Stomach (tissue), 9 donors: Measurements from ENCODE around the gene TRIM26. TPM values are rescaled to one million over a fixed set of nuclear protein-coding genes. Genes with fewer than 3 reads are reported as not detected.

Experiments
- DNase-seq, 2 donors: peaks; one replicate each; pipeline versions ENCODE4 v3.0.0 to v3.0.0-alpha.2; 2013 to 2019
- H3K27ac ChIP-seq, 5 donors: fragments of 200-600 bp in 4 of 5; sonication (generic) in 4 of 5; one replicate each; pipeline ENCODE4 v1.5.1; 2013 to 2019; ENCODE audit warnings: mild to moderate bottlenecking in 1 of 5, moderate library complexity in 1 of 5
- H3K27me3 ChIP-seq, 3 donors: fragments of 200-600 bp; sonication (generic); one replicate each; pipeline ENCODE4 v1.5.1; 2017 to 2019; ENCODE audit warnings: mixed run types in 1 of 3
- H3K36me3 ChIP-seq, 4 donors: fragments of 200-600 bp; sonication (generic); 1 replicate in 3 of 4; 2 replicates in 1 of 4; pipeline ENCODE4 v1.5.1; 2016 to 2019
- H3K4me1 ChIP-seq, 4 donors: fragments of 200-600 bp; sonication (generic); one replicate each; pipeline ENCODE4 v1.5.1; 2016 to 2019
- H3K4me3 ChIP-seq, 4 donors: fragments of 200-600 bp; sonication (generic) in 3 of 4; one replicate each; pipeline ENCODE4 v1.5.1; 2016 to 2019; ENCODE audit warnings: mild to moderate bottlenecking in 1 of 4
- H3K9me3 ChIP-seq, 4 donors: fragments of 200-600 bp; sonication (generic); one replicate each; pipeline ENCODE4 v1.5.1; 2016 to 2019
- CTCF ChIP-seq, 7 experiments: fragments of 450-650 bp in 4 of 7; fragments of 200-600 bp in 3 of 7; sonication (generic) in 3 of 7; IDR thresholded peaks; one replicate each; pipeline ENCODE4 v1.5.1; 2016 to 2019; ENCODE audit warnings: antibody characterized with exemption in 7 of 7, control low read depth in 2 of 7, mild to moderate bottlenecking in 1 of 7
- EP300 ChIP-seq: sonication (generic); formaldehyde crosslinking; IDR thresholded peaks from one replicate; pipeline ENCODE4 v1.6.1; 2017; ENCODE audit warnings: antibody characterized with exemption
- POLR2A ChIP-seq, 4 donors: fragments of 450-650 bp; IDR thresholded peaks; one replicate each; pipeline ENCODE4 v1.6.1; 2016; ENCODE audit warnings: antibody characterized with exemption in 4 of 4, control low read depth in 2 of 4, mild to moderate bottlenecking in 1 of 4, moderate library complexity in 1 of 4
- POLR2AphosphoS5 ChIP-seq, 3 donors: sonication (generic); formaldehyde crosslinking; IDR thresholded peaks; one replicate each; pipeline ENCODE4 v1.6.1; 2016; ENCODE audit warnings: antibody characterized with exemption in 3 of 3
- WGBS, 5 donors: extraction: QIAGEN DNeasy Blood & Tissue Kit in 3 of 5; methylation state at CpG; one replicate each; pipeline versions ENCODE4 v1.1.5 to v1.1.7; 2013 to 2018; 5-methylcytosine and 5-hydroxymethylcytosine counted together
- intact Hi-C: fragments of 100-400 bp; cut with DNase I; formaldehyde crosslinking; loops from one replicate; pipeline ENCODE4 v1.15.1; 2023; ENCODE audit warnings: low total_unique reads
- polyA plus RNA-seq, 3 donors: library from polyadenylated mRNA; stranded (reverse); fragments of 200-250 nt; gene quantifications; one replicate each; pipeline ENCODE4 v1.2.3, GENCODE V29; 2013
- total RNA-seq, 5 donors: library from RNA; depleted of rRNA; stranded (reverse); fragments of >200 nt; gene quantifications; one replicate each; pipeline versions ENCODE4 v1.1.0 to v1.2.3, GENCODE V29; 2014 to 2016
- donor health status: healthy with polysubstance abuse.
- donor health status: Bipolar disorder and iron deficiency.
- donor health status: healthy.

Gene TRIM26
- total and polyA plus RNA-seq, 8 donors, result 25.1 to 53.9 (median 30.4) TPM

DNA sequence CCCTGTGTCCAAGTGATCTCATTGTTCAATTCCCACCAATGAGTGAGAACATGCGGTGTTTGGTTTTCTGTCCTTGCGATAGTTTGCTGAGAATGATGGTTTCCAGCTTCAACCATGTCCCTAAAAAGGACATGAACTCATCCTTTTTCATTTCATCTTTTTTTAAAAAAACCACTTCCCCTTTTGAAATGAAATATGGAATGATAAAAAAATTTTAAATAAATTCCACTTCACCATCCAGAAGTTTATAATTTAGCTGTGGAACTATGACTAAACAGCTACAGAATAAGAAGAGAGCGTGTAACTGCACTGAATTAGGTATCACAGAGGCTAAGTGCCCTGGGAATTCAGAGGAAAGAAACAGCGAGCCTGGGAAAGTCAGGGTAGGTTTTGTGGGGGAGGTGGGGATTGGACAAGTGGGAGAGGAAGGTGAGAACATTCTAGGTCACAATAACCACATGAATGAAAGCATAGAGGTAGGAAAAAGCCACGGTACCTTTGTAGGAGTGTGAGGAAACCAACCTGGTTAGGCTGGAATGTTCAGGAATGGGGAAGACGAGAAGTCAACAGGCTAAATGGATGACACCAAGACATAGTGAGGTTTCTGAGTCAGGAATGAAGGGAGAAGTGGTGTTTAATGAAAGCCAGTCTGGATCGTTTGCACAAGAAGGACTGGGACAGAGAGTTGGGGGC is 63.2 kb downstream of the TRIM26 start:
- intact Hi-C loops, result no loop called here
- Histone ChIP-seq H3K36me3 (no peaks in the 10 kb centered on the region), H3K4me1 (no peaks in the 10 kb centered on the region), H3K4me3 (no peak overlapping the region), H3K9me3 (no peaks in the 10 kb centered on the region), H3K27ac (no peak overlapping the region), H3K27me3 (peaks cover 0 to 58% (median 0%) of the 10 kb centered on the region in 3 donors)
- DNase-seq, result no peak
- WGBS, 5 donors, result 61 to 70% (median 67%) methylated on average over 7 of the region's 7 CpGs
- TF ChIP-seq POLR2AphosphoS5 (IDR thresholded peaks at IDR 0.05) (no peak), CTCF (IDR thresholded peaks at IDR 0.05) (no peak), EP300 (no peak), POLR2A (IDR thresholded peaks at IDR 0.05) (no peak)

- no peaks in the 10 kb centered on the region for H3K9me3 ChIP-seq
- no peak for TF ChIP-seq POLR2AphosphoS5 (IDR thresholded peaks at IDR 0.05)
- TF ChIP-seq POLR2A (IDR thresholded peaks at IDR 0.05), result no peak
- no peak for TF ChIP-seq EP300
- TF ChIP-seq CTCF (IDR thresholded peaks at IDR 0.05), result no peak
- 51 to 59% (median 57%) methylated on average over 3 of the region's 3 CpGs for WGBS, 5 donors
- H3K36me3 ChIP-seq, result no peaks in the 10 kb centered on the region
- intact Hi-C loops, result no loop called here
- H3K27me3 ChIP-seq, result peaks cover 0 to 58% (median 0%) of the 10 kb centered on the region in 3 donors
- H3K27ac ChIP-seq, result no peak overlapping the region
- no peaks in the 10 kb centered on the region for H3K4me1 ChIP-seq
- H3K4me3 ChIP-seq, result no peak overlapping the region
- no peak for DNase-seq
Observed at GRCh38 chr6:30149234-30149633, 64.0 kb downstream of the TRIM26 start.

- intact Hi-C loops, result no loop called here
- no peaks in the 10 kb centered on the region for H3K4me1 ChIP-seq
- H3K27ac ChIP-seq, result no peak overlapping the region
- peaks cover 0 to 55% (median 0%) of the 10 kb centered on the region in 3 donors for H3K27me3 ChIP-seq
- H3K9me3 ChIP-seq, result no peaks in the 10 kb centered on the region
- no peaks in the 10 kb centered on the region for H3K36me3 ChIP-seq
- no peak for DNase-seq
- WGBS, 5 donors, result 54 to 89% (median 83%) methylated on average over 2 to 3 of the region's 3 CpGs
- TF ChIP-seq EP300 (no peak), POLR2A (IDR thresholded peaks at IDR 0.05) (no peak), CTCF (IDR thresholded peaks at IDR 0.05) (no peak), POLR2AphosphoS5 (IDR thresholded peaks at IDR 0.05) (no peak)
- no peak overlapping the region for H3K4me3 ChIP-seq
Observed at GRCh38 chr6:30147096-30147495, 66.1 kb downstream of the TRIM26 start.

DNA sequence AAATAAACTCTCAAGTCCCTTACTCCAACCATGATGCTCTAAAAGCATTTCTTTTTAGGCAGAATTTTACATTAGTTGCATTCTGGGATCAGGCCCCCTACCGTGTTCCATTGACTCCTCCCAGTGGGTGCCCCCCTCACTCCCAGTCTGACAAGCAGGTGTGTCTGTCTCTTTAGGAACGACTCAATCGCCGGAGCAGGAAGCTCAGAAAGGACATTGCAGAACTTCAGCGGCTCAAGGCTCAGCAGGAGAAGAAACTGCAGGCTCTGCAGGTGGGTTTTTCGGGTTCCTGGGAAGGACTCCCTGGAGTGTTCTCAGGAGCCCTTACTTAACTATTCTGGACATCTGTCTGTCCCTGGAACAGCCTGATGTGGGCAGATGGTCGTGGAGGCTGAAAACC is 67.4 kb downstream of the TRIM26 start:
- TF ChIP-seq CTCF (IDR thresholded peaks at IDR 0.05) (no peak), POLR2A (IDR thresholded peaks at IDR 0.05) (no peak), POLR2AphosphoS5 (IDR thresholded peaks at IDR 0.05) (no peak), EP300 (no peak)
- no peaks in the 10 kb centered on the region for H3K36me3 ChIP-seq
- DNase-seq, result no peak
- 46 to 65% (median 52%) methylated on average over 6 to 7 of the region's 7 CpGs for WGBS, 5 donors
- H3K9me3 ChIP-seq, result no peaks in the 10 kb centered on the region
- peaks cover 0 to 52% (median 0%) of the 10 kb centered on the region in 3 donors for H3K27me3 ChIP-seq
- no peak overlapping the region for H3K4me3 ChIP-seq
- intact Hi-C loops, result no loop called here
- H3K27ac ChIP-seq, result no peak overlapping the region
- H3K4me1 ChIP-seq, result no peaks in the 10 kb centered on the region
